BLaER1 treated with 17β-estradiol and CSF1 and Interleukin-3, amounts not matched to agents 10 nM and 100 nM (cell line): Measurements from ENCODE around the gene RNF214.

Experiments used
- H3K27ac ChIP-seq, 11 experiments: shearing (Covaris generic); formaldehyde crosslinking; 2 replicates each; pipeline ENCODE4 v1.8.1; 2022
- H3K27me3 ChIP-seq, 11 experiments: shearing (Covaris generic); formaldehyde crosslinking; 2 replicates each; pipeline ENCODE4 v1.8.1; 2022
- H3K36me3 ChIP-seq, 11 experiments: shearing (Covaris generic); formaldehyde crosslinking; 2 replicates each; pipeline ENCODE4 v1.8.1; 2022
- H3K4me1 ChIP-seq, 10 experiments: shearing (Covaris generic); formaldehyde crosslinking; 2 replicates each; pipeline ENCODE4 v1.8.1; 2022
- H3K4me2 ChIP-seq, 11 experiments: shearing (Covaris generic); formaldehyde crosslinking; 2 replicates each; pipeline ENCODE4 v1.8.1; 2022
- H3K4me3 ChIP-seq, 10 experiments: shearing (Covaris generic); formaldehyde crosslinking; 2 replicates each; pipeline ENCODE4 v1.8.1; 2022
- H3K9ac ChIP-seq, 11 experiments: shearing (Covaris generic); formaldehyde crosslinking; 2 replicates each; pipeline ENCODE4 v1.8.1; 2022
- H3K9me3 ChIP-seq, 11 experiments: shearing (Covaris generic); formaldehyde crosslinking; replicated peaks in 1 of 11; 2 replicates each; pipeline ENCODE4 v1.8.1; 2022
- H4K20me1 ChIP-seq, 11 experiments: shearing (Covaris generic); formaldehyde crosslinking; 2 replicates each; pipeline ENCODE4 v1.8.1; 2022
- Cebpa-rat ChIP-seq, 11 experiments: shearing (Covaris generic); IDR thresholded peaks; 2 replicates each; pipeline ENCODE4 v1.8.1; 2022

Gene RNF214

GRCh38 chr11:117187799-117188481 is 44.5 kb upstream of the RNF214 start:
- Histone ChIP-seq H3K27me3 (no peaks in the 10 kb centered on the region), H4K20me1 (no peaks in the 10 kb centered on the region), H3K36me3 (peaks cover 0 to 66% (median 49%) of the 10 kb centered on the region in 11 experiments; a peak in 20 of 22 replicates), H3K27ac (peak overlapping the region; percentile 41 to 96 (median 92); a peak in 21 of 22 replicates), H3K4me2 (peak overlapping the region; percentile 81 to 95 (median 87)), H3K9ac (peak overlapping the region; percentile 23 to 79 (median 68); a peak in 21 of 22 replicates), H3K9me3 (peaks cover 0 to 5% (median 0%) of the 10 kb centered on the region in 11 experiments; a peak in 1 of 22 replicates), H3K4me3 (peak overlapping the region in 6 of 10 experiments; percentile 3 to 46 (median 30); a peak in 9 of 20 replicates), H3K4me1 (peaks cover 61 to 87% (median 73%) of the 10 kb centered on the region in 10 experiments)
- TF ChIP-seq Cebpa-rat (IDR thresholded peaks at IDR 0.05): no peak

DNA sequence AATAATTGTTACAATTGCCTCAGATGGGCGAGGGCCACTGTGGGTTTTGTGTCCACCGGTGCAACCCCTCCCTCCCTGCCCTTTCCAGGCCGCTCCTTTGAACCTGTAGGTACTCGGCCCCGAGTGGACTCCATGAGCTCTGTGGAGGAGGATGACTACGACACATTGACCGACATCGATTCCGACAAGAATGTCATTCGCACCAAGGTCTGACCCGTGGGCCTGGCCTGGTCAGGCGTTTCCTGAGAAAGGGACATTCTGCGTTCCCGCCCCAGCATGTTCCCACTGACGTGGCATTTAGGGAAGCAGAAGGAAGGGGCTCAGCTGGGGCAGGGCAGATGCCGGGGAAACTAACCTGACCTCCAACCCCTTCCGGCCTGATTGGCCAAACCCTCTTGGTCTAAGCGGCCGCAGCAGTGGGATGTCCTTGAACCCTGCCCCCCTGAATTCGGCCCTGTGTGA is 43.8 kb upstream of the RNF214 start:
- Histone ChIP-seq H3K36me3 (peaks cover 0 to 66% (median 49%) of the 10 kb centered on the region in 11 experiments; a peak in 19 of 22 replicates), H3K27ac (peak overlapping the region; percentile 41 to 96 (median 92); a peak in 21 of 22 replicates), H3K9me3 (peaks cover 0 to 5% (median 0%) of the 10 kb centered on the region in 11 experiments; a peak in 1 of 22 replicates), H3K27me3 (no peaks in the 10 kb centered on the region), H3K4me1 (peaks cover 62 to 89% (median 76%) of the 10 kb centered on the region in 10 experiments), H3K4me3 (peak overlapping the region in 2 of 10 experiments; percentile 24 to 46; a peak in 1 of 20 replicates), H3K4me2 (peak overlapping the region; percentile 81 to 95 (median 87)), H4K20me1 (no peaks in the 10 kb centered on the region), H3K9ac (peak overlapping the region; percentile 23 to 79 (median 68); a peak in 20 of 22 replicates)
- no peak for TF ChIP-seq Cebpa-rat (IDR thresholded peaks at IDR 0.05)

GRCh38 chr11:117189191-117189940 is 43.1 kb upstream of the RNF214 start:
- peaks cover 0 to 66% (median 49%) of the 10 kb centered on the region in 11 experiments; a peak in 19 of 22 replicates for H3K36me3 ChIP-seq
- H3K4me1 ChIP-seq: peaks cover 62 to 93% (median 76%) of the 10 kb centered on the region in 10 experiments
- H3K9me3 ChIP-seq: peaks cover 0 to 5% (median 0%) of the 10 kb centered on the region in 11 experiments; a peak in 1 of 22 replicates
- H3K4me2 ChIP-seq: peak overlapping the region; percentile 81 to 95 (median 87)
- peak; percentile 52 to 92 (median 87) for TF ChIP-seq Cebpa-rat (IDR thresholded peaks at IDR 0.05)
- H3K4me3 ChIP-seq: peak overlapping the region in 3 of 10 experiments; percentile 12 to 43 (median 43); a peak in 4 of 20 replicates
- peak overlapping the region; percentile 66 to 80 (median 75); a peak in 21 of 22 replicates for H3K9ac ChIP-seq
- peak overlapping the region; percentile 73 to 96 (median 92) for H3K27ac ChIP-seq
- no peaks in the 10 kb centered on the region for H4K20me1 ChIP-seq
- H3K27me3 ChIP-seq: no peaks in the 10 kb centered on the region

DNA sequence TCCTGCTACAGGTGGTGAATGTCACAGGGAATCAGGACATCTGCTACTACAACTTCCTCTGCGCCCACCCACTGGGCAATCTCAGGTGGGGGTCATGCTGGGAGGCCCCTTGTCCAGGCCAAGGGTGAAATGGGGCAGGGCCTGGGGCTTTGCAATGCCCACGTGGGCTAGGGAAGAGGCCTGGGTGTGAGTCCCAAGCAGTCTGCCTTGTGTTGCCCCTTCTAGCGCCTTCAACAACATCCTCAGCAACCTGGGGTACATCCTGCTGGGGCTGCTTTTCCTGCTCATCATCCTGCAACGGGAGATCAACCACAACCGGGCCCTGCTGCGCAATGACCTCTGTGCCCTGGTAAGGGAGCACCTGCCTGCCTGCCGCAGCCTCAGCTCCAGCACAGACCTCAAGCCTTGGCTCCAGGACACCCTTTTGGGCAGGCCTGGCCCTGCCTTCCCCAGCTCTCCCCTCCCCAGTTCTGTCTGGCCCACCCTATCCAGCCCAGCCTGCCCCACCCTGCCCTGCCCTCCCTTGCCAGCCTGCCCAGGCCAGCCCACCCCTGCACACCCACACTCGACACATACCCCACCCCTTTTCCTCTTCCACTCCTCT is 42.4 kb upstream of the RNF214 start:
- peaks cover 0 to 67% (median 47%) of the 10 kb centered on the region in 11 experiments; a peak in 19 of 22 replicates for H3K36me3 ChIP-seq
- peak overlapping the region; percentile 73 to 96 (median 92) for H3K27ac ChIP-seq
- H3K9ac ChIP-seq: peak overlapping the region; percentile 66 to 80 (median 75); a peak in 21 of 22 replicates
- no peak; a peak in 1 of 22 replicates for TF ChIP-seq Cebpa-rat (IDR thresholded peaks at IDR 0.05)
- H3K4me2 ChIP-seq: peak overlapping the region; percentile 81 to 95 (median 87)
- H3K9me3 ChIP-seq: peaks cover 0 to 5% (median 0%) of the 10 kb centered on the region in 11 experiments; a peak in 1 of 22 replicates
- peaks cover 60 to 95% (median 77%) of the 10 kb centered on the region in 10 experiments for H3K4me1 ChIP-seq
- peak overlapping the region in 4 of 10 experiments; percentile 13 to 43 (median 29); a peak in 4 of 20 replicates for H3K4me3 ChIP-seq
- H4K20me1 ChIP-seq: no peaks in the 10 kb centered on the region
- H3K27me3 ChIP-seq: no peaks in the 10 kb centered on the region

DNA sequence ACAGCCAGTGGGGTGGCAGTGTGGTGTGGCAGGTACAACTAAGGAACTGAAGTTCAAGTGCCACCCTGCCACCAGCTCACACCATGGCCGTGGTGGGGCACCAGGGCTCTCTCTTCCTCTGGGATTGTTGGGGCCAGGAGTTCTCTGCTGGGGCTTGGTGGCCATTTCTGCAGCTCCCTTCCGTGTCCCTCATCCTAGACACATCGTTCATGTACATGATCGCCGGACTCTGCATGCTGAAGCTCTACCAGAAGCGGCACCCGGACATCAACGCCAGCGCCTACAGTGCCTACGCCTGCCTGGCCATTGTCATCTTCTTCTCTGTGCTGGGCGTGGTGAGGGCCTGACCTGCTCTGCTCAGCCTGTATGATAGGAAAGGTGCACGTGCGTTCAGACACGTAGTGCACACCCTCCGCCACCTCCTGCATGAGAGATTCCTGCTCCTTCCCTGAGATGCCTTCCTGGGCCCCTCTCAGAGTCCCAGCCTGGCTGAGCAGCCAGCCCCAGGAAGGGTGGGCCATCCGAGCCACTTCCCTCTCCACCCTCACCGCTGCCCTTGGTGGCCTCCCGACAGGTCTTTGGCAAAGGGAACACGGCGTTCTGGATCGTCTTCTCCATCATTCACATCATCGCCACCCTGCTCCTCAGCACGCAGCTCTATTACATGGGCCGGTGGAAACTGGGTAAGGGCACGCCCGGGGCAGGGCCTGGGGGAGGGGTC is 40.6 kb upstream of the RNF214 start:
- Histone ChIP-seq H3K4me1 (peaks cover 52 to 88% (median 69%) of the 10 kb centered on the region in 10 experiments), H4K20me1 (no peaks in the 10 kb centered on the region), H3K27me3 (no peaks in the 10 kb centered on the region), H3K36me3 (peaks cover 0 to 83% (median 65%) of the 10 kb centered on the region in 11 experiments; a peak in 19 of 22 replicates), H3K9me3 (peaks cover 0 to 5% (median 0%) of the 10 kb centered on the region in 11 experiments; a peak in 1 of 22 replicates), H3K27ac (peak overlapping the region in 9 of 11 experiments; percentile 12 to 96 (median 92); a peak in 13 of 22 replicates), H3K4me3 (no peak overlapping the region), H3K4me2 (peak overlapping the region in 5 of 11 experiments; percentile 12 to 89 (median 87); a peak in 8 of 22 replicates), H3K9ac (peak overlapping the region in 1 of 11 experiments; percentile 5; a peak in 3 of 22 replicates)
- no peak for TF ChIP-seq Cebpa-rat (IDR thresholded peaks at IDR 0.05)

DNA sequence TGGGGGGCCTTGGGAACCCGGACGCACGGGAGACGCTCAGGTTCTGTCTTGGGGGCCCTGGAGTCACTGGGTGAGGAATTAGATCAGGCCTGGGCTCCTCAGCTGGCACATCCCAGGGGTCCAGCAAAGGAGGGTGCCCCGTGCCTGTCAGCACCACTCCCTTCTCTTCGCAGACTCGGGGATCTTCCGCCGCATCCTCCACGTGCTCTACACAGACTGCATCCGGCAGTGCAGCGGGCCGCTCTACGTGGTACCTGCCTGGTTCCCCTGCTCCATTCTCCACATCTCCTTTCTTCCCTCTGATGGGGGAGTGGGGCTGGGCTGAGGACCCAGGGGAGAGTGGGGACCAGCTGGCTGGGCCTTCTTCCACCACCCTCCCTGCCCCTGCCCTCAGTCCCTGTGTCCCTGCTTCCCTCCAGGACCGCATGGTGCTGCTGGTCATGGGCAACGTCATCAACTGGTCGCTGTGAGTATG is 40.0 kb upstream of the RNF214 start:
- Histone ChIP-seq H3K27ac (peak overlapping the region in 9 of 11 experiments; percentile 12 to 96 (median 92); a peak in 16 of 22 replicates), H3K4me1 (peaks cover 46 to 82% (median 63%) of the 10 kb centered on the region in 10 experiments), H3K4me3 (no peak overlapping the region), H3K27me3 (no peaks in the 10 kb centered on the region), H3K4me2 (peak overlapping the region in 8 of 11 experiments; percentile 2 to 89 (median 31); a peak in 12 of 22 replicates), H3K9ac (peak overlapping the region in 1 of 11 experiments; percentile 17; a peak in 1 of 22 replicates), H3K36me3 (peaks cover 0 to 89% (median 71%) of the 10 kb centered on the region in 11 experiments; a peak in 19 of 22 replicates), H4K20me1 (no peaks in the 10 kb centered on the region), H3K9me3 (peaks cover 0 to 5% (median 0%) of the 10 kb centered on the region in 11 experiments; a peak in 1 of 22 replicates)
- TF ChIP-seq Cebpa-rat (IDR thresholded peaks at IDR 0.05): no peak
